Retinal pigment epithelial cell (primary cell): ENCODE measurements around the gene HDAC7.

Experiments used
- DNase-seq: peaks from one replicate; pipeline ENCODE4 v3.0.0-alpha.2; 2010; ENCODE audit warnings: low read depth
- H3K4me3 ChIP-seq: 2 replicates; pipeline ENCODE4 v1.5.1; 2011; ENCODE audit warnings: mild to moderate bottlenecking, low read length, control low read depth, moderate library complexity
- CTCF ChIP-seq: conservative IDR thresholded peaks from 2 replicates; pipeline ENCODE4 v1.5.1; 2011; ENCODE audit warnings: low read depth, low read length, control low read depth, inconsistent platforms

HDAC7 gene

DNA sequence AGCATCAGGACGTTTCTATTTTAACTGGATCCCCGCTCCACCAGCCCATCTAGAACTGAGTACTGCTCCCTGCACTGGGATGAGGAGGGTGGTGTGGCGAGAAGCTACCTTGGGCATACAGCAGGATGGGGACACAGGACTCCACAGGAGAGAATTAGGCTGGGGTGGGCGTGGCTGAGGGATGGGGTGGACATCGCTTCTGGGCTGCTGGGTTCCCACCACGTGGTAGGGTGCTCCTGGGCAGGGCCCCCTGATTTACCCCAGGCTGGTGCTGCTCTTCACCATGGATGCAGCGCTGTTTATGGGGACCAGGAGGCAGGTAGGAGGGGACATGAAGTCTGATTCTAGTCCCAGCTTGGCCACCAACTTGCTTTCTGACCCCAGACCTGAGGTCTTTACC, 43.2 kb upstream of the HDAC7 start:
- no peak overlapping the region for H3K4me3 ChIP-seq
- DNase-seq: no peak
- no peak for TF ChIP-seq CTCF

DNA sequence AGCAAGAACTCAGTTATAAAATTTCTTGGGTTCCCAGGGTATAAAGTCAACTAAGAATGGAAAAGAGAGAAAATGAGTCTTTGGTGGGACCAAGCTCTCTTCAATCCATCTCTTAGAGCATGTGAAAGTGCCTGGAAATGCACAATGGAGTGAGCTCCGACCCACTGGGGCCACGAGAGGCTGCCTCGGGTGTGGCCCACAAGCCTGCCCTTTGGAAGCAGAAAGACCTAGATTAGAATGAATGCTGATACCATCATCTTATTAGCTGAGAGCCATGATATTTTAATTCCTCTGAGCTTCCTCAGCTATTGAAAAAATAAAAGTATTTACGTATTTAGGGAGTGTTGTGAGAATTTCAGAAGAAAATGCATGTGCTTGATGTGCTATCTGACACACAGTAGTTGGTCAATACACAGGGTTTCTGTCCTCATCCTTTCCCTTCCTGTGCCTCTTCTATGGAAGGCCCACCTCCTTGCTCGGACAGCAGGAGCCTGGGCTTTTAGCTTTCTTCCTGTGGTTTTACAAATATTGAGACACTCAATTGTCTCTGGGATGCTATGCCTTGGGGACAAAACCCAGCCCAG, 42.6 kb upstream of the HDAC7 start:
- H3K4me3 ChIP-seq: no peak overlapping the region
- no peak for DNase-seq
- no peak for TF ChIP-seq CTCF

GRCh38 chr12:47860873-47861272, 41.2 kb upstream of the HDAC7 start:
- no peak for TF ChIP-seq CTCF

DNA sequence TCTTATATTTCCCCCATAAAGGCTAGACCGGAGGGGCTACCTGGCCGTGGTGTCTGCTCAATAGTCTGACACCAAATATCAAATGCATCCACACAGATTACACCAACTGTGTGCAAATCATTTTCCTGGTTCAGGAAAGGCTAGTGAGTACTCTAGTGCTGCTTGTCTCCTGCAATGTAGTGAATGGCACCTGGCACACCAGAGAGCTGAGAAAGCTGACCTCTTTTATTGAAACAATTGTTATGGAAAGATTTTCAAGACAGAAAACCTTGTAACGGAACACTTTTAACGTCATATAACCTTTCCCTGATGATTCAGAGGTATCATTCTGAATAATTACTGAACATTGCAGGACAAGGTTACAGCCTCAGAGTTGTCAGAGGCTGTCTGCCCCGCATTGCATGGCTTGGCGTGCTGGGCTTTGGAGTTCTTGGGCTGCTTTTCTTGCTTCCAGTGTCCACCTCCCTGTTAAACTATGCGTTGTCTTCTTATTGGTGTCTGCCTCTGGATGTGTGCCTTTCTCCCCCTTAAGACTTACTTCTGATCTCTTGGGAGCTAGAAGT, 40.7 kb upstream of the HDAC7 start:
- no peak for DNase-seq

More at GRCh38 chr12:47860873-47861272, 41.2 kb upstream of the HDAC7 start:
- DNase-seq: no peak
- H3K4me3 ChIP-seq: no peak overlapping the region

DNA sequence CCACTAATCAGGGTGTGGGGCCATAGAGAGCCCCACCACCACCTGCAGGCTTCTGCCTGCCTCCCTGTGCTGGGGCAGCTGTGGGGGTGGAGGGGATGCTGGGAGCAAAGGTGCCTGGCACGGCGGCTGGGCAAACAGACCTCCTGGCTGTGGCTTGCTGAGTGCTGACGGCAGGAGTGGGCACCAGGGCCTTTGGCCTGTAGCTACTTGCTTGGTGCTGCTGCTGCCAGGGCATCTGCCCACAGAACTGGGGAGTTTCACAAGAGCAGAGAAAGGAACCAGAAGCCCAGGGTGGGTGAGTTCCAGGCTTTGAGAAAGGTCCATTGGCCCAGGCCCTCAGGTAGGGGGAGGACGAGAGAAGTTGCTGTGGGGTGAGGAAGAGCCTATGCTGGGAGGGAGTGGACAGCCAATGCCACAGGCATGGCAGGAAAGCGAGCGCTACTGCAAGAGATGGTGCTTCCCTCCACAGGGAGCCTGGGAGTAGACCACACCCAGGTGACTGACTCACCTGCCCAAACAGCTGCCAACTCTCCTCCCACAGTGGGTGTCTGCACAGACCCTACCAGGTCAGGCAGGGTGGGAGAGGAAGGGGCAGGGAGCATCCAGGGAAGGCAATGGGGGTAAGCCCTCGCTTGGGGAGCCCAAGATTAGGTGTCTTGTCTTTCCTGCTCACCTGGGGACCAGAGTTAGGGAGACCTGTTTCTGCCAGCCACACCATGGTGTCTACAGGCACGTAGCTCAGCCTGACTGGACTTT, 39.0 kb upstream of the HDAC7 start:
- DNase-seq: no peak
- TF ChIP-seq CTCF: no peak
- no peak overlapping the region for H3K4me3 ChIP-seq

More for the DNA sequence above, 40.7 kb upstream of the HDAC7 start:
- TF ChIP-seq CTCF: no peak
- no peak overlapping the region for H3K4me3 ChIP-seq

DNA sequence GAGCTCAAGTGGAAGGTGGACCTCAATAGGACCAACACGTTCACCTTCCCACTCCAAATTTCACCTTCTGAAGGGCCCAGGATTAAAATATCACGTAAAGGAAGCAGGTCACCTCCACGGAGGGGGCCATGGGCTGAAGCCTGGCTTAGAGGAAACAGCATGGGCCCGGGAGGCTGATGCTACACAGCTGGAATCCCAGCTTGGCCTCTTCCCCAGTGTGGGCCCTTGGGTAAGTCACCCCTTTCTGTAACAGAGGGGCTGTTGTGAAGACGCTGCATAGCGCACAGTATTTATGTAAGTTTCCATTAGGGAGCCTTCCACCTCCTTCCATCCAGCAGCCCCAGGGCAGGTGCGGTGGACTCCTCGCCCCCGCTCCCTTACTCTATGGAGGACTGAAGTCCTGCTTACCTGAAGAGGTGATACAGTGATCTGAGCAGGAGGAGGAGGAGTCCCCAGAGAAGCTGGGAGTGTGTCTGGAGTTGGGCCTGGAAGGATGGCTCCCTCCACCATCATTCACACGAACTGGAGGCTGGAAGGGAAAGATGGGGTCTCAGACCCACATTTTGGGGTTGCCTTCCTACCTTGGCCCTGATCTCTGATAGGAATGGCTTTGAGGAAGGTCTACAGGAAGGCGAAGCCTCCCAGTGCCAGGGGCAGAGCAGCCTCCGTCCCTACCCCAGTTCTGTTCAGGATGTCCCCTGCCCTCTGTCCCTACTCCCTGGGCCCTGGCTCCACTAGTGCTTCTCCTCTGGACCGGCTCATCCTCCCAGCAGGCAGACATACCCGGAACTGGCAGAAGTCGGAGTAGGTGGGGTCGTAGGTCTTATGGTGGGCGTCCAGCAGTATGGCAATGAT, 37.2 kb upstream of the HDAC7 start:
- no peak for TF ChIP-seq CTCF
- no peak overlapping the region for H3K4me3 ChIP-seq
- no peak for DNase-seq
